HG03175 (cell line): ENCODE results near the gene HPSE2.

Experiments used
- ATAC-seq: cut with Tn5 transposase; IDR thresholded peaks from one replicate; pipeline ENCODE4 v1.9.1; 2021; ENCODE audit warnings: mild to moderate bottlenecking, moderate library complexity; ENCODE audit not compliant: unreplicated experiment

HPSE2 gene

DNA sequence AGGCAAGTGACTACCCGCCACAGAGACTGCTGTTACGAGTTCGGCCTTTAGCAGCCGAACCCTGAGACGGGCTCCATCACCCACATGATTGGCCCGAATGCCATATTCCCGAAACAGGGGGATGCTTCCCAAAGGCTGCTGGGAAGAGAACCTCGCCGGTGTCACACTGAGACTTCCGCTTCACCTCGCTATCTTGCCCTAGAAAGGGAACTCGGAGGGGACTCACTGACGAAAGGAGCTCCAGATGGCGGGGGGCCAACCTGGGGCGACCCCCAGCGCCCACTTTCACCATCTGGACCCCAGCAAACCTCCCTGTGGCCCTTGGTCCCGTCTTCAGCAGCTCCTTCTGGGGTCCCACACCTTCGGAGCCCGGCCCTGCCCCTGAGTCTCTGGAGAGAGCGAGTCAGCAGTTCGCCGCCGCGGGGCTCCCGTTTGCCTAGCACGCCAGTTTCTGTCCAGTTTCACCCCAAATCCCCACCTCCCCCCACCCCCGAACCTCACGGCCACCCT, 789.4 kb downstream of the HPSE2 start:
- peak; percentile 23 for ATAC-seq

DNA sequence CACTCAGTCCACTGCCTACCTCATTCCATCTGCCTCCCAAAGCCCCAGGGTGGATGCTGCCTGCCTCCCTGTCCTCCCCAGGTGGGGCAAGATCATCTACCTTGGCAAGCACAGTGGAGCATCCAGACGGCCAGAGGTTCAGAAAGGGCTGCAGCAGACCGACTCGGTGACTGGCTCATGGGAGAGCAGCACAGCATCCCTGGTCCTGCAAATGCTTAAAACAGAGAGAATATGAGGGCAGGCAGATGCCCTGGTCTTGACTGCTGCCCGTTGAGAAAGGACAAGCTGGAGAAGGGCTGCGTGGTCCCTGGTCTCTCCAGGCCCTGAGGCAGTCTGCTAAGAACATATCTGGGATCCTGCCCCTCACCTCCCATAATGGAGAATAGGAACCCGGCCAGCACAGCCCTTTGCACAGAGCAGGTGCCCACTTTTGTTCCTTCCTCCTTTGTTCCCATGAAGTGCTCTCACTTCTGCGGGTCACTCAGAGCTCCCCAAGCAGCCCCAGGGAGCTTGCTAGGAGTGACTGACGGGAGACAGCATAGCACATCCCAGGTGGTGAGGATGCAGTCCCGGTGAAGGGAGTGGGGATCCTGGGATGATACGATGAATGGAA, 790.3 kb downstream of the HPSE2 start:
- no peak for ATAC-seq

DNA sequence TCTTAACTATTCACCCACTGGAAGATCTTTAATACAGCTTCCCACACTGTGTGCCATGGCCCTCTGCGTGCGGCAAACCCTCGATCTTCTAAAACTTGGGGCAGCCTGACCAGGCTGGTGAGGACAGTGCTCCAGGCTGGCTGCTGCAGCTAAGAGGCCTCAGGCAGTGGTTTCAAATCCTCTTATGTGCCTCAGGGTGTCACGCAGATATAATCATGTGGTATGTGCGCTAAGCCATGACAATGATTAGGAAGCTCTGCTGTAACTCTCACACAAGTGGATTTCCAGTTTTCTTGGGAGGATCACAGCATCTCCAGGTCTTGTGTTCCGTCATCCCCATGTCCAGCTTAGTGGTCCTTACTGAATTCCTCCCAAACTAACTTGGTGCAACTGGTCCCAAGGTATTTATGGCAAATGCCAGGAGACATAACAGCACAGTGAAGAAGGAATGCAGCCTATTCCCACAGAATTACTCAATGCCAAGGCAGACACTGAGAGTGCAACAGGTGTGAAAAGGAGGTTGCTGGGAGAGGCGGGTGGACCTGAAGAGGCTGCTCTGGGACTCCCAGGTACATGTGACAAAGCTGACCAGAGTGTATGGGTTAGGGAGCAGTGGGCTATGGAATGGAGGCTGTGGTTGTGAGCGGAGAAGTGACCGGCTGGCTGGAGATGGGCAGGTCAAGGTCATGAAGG, 791.2 kb downstream of the HPSE2 start:
- peak; percentile 36 for ATAC-seq

DNA sequence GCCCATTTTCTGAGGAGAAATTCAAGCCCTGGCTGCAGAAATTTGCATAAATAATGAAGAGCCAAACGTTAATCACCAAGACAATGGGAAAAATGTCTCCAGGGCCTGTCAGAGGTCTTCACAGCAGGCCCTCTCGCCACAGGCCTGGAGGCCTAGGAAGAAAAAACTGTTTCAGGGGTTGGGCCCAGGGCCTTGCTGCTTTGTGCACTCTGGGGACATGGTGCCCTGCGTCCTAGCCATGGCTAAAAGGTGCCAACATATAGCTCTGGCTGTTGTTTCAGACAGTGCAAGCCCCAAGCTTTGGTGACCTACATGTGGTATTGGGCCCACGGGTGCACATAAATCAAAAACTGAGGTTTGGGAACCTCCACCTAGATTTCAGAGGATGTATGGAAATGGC, 796.9 kb downstream of the HPSE2 start:
- no peak for ATAC-seq

DNA sequence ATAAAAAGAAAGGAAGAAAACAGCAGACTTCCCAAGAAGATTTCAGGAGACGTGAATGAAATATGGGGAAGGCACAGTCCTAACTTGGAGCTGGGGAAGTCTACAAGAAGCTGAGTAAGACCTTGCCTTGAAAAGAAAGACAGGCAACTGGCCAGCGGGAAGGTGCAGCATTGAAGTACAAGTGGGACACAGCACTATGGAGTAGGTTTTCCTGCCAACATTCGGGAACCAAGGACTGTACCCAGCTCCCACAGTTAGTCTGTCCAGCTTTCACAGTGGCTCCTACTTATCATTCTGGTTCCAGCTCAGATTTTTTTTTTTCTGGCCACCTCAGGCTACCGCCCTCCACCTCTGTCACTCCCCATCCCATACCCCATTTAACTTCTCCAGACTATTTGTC, 798.9 kb downstream of the HPSE2 start:
- no peak for ATAC-seq

DNA sequence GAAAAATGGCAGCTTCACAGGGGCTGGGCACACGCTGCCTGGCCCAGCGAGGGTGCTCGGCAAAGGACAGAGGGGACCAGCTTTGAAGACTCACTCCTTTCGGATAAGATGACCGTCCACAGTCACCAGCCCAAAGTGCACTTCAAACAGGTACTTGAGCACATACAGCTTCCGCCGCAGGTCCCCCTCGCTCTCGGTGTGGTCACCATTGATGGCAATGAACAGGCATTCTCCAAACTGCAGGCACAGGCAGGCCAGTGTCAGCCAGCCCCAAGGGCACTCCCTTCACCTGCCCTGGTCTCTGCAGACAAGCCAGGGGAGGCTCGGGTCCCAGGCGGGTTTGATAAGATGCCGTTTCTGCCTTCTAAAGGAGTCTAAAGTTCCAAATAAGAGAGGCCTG, 800.5 kb downstream of the HPSE2 start:
- no peak for ATAC-seq

DNA sequence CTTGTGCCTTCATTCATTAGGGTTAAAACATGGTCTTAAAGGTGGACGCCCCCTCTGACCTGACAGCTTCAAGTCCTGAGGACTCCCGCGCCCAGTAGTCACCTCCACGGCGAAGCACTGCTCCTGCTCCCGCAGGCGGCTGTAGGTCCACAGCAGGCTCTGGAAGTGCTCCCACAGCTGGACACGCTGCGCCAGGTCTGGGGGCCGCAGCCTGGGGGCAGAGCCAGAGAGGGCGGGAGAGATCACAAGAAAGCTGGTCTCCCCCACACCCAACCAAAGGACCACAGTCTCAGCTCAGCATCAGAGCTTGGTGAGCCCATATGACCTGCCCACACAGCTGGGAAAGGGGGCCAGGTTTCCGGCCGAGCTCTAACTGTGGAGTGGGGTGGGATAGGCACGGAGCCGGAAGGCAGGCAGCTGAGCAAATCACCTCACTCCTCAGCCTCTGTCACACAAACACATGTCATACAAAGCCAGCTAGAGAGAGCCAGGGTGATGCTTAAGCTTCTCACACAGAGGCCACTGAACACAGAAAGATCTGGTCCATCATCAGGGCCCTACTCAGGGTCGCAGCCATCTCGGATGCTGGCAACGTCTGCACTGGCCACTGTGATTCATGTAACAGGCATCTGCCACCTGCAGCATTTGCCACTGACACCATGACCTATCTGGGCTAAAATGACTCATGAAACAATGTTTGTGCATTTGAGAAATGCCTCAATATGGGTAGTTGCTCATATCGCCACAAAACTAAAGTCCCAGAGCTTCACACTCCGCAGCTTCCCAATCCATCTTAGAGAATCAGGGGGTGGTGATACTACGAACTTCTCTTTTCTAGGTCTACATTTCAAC, 801.5 kb downstream of the HPSE2 start:
- ATAC-seq = no peak

DNA sequence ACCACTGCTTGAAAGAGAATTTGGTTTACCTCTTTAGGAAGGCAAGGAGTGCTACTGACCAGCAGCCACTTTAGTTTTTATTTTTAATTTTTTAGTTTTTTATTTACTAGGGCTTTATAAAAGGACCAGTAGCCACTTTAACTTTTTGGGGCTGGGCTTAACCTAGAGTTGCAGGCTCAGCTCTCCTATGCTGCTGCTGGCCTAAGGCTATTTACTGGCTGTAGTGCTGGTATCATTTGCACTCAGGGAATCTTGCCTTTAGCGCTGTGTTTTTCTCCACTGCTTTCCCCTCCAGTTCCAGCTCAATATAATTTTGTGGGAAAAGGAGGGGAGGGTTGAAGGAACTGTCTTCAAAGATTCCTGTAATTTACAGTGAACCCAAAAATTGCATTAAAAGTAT, 802.3 kb downstream of the HPSE2 start:
- no peak for ATAC-seq

DNA sequence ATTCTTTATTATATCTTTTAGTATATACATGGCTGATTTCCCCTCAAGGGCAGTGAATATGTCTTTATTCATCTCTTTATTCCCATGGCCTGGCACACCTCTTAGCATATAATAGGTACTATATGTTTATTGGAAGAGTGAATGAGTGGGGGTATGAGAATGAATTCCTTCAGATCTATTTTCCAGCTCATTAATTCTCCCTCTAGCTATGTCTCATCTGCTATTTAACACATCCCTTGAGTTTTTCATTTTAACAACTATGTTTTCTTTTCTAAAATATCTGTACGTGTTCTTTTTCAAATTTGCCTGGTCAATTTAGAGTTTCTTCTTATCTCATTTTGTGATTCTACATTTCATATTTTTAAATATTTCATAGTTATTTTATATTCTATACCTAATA, 803.3 kb downstream of the HPSE2 start:
- no peak for ATAC-seq

DNA sequence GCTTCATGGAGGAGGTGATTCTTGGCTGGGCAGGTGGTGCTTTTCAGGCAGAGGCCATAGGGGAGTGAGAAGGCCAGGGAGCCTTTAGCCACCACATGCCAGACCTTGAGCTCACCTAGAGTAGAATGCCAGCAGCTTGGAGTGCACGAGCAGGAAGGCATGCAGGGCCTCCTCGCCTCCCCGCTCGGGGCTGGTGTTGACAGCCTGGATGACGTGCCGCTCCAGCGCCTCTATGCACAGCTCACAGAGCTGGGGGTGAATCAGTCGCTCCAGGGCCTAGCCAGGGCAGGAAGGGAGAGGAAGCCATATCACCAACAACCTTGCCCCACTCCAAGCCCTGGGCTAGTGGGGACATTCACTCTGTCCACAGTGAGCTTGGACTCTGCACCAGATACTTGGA, 804.6 kb downstream of the HPSE2 start:
- ATAC-seq = no peak

DNA sequence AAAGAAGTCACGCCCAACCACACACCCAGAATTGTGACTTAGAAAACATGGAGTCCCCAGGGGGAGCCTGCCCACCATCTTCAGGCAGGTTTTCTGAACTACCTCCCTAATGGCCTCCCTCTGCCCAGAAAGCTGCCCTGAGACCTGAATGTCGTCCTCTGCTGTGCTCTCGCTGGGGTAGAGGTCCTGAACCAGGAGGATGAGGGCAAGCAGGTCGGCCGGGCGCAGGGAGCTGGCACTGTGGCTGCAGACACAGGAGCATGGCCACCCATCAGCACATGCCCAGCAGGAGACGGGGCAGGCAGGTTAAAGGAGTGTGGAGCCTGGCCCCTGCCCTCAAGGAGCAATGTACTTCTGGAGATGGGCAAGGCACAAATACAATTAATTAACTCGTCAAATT, 805.2 kb downstream of the HPSE2 start:
- ATAC-seq = no peak

DNA sequence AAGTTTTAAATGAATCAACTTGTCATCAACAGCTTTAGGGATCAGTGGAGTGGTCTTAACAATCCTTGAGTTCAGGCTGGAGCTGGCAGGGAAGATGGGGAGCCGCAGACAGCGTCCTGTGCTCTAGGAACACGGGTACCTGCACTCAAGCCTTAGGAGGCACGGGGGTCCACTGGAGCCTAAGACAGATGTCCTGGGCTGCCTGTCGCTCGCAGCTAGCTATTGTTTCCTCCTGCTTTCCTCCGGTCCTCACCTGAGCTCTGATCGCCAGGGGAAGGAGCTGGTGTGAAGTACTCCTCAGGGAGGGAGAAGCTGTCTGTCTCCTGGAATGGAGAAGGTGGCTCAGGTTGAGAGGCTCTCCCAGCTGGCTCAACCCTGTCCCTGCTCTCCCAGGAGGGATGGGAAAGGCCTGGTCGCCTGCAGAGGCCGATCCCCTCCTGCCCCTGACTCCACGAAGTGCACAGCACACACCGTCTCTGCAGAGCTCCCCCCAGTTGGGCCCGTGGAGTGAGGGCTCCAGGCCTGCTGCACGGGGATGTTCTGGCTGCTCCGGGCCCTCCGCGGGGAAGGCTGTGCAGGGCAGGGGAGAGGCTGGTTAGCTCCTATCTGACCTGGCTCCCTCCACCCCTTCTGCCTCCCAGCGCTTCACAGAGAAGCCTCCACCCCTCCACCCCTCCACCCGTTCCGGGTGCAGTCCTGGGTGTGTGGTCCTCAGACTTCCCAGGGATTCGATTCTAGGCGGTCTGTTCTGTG, 806.2 kb downstream of the HPSE2 start:
- ATAC-seq = no peak

DNA sequence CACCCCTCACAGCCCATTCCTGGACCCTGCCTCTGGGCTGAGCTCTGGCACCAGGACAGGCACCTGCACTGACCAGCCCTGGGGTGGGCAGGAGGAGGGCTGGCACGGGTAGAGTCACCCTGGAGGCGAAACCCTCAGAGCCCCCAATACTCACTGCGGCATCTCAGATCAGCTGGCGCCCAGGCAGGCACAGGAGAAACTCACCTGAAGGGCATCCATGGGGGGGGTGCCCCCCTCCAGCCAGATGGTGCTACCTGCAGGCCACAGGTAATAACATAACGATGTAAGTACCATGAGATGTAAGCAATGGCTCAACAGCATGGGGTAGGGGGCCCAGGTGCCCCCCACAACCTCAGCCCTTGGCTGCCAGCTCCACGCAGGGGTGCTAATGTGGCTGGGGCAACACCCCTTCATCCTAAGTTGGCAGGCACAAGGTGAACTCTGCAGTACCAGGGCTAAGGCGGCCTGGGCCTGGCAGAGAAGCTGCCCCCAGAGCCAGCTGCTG, 808.6 kb downstream of the HPSE2 start:
- ATAC-seq = no peak

DNA sequence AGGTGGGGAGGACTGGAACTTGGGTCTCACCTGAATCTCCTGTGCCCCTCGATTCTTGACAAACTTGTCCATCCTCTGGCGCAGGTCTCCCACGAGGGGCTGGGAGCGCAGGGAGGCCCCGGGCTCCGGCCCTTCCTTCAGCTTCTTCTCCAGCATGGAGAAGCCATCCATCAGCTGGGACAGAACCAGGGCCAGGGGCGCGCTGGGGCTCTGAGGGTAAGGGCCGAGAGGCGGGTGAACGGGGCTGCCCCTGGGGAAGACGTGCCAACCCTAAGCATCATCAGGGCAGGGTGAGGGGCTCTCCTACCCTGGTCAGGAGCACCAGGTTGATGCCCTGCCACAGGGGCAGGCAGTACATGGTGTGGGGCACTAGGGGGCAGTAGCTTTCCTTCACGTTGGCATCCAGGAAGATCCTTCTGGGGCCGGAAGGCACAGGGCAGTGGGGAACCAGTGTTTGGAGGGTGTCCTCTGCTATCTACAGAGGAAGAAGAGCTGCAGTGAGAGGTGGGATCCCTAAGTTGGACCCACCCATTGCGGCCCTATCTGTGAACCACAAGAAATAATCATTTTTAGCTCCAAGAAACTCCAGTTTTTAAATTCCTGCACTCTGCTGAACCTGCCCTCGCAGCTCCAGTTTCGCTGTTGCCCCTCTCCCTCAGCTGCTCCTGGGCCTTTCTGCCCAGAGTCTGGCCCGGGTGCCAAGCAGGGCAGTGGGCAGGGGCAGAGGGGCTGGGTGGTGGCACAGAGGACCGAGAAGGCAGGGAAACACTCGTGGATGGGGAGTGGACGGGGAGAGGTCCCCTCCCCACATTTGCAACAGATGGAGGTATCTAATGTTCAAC, 809.9 kb downstream of the HPSE2 start:
- no peak for ATAC-seq

DNA sequence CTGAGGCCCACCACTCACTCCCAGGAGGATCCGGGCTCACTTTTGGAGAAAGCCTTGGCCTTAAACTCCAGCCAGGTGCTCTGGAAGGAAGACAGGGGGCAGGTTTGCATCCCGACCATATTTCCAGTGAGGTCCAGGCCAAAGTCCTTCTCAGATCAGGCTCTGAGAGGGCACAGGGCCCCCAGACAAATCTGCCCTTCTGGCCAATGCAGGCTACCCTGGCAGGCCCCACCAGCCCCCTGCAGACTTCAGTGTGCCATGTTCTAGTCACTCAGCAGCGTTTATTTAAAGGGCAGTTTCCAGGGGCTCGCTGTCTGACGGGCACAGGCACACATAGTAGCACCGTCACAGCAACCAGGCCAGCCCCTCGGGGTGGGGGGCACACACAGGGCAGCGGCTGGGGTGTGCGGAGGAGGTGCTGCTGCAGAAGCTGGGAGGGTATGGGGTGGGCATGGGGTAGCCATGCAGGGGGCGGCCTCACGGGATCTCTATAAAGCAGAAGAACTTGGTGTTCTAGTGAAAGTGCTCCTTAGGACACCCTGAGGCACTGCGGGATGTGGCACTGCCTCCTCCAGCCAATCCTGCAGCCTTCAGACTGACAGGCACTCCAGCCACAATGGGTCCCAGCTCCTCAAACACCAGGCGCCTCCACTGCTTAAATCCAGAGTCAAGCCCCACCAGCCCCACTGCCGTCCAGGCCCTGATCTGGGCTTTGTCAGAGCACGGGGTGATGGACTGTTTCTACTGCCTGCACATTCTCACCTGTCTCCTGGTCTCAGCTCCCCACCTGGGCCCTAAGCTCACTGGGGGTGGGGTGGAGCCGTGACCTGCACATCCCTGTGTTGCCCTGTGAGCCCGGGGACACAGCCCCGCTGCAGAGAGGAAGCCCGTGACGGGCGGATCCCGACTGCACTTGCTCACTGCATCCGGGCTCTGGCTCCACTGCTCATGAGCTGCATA, 811.1 kb downstream of the HPSE2 start:
- ATAC-seq = no peak

DNA sequence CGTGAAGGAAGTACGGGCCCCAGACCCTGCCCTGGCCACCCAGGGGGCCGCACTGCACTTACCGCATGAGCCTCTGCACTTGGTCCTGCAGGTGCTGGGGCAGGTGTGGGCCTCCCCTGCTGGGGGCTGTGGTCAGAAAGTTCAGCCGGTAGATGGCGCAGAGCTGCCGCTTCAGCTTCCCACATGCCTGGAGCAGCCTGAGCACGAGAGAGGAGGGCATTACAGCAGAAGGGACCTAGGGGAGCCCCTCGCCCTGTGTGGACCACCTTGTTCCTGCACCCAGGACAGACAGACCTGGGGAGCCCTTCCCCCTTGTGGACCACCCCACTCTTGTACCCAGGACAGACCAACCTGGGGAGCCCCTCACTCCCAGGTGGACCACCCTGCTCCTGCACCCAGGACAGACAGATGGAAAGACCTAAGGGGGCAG, 811.9 kb downstream of the HPSE2 start:
- no peak for ATAC-seq

DNA sequence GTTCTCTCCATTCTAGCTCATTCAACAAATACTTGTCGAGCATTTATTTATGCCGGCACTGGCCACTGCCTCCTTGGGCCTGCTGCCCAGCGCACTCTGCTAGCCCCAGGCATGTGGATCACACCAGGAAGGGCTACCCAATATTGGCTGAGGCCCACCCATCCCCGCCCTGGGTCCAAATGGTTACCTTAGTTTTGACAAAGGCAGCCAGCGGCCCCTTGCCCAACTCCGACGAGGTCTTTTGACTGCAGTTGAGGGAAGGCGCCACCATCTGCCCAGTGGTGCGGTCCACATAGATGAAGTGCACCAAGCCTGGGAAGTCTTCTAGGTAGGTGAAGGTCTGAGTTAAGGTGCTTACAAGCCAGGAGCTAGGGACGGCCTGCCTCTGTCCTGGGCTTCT, 813.5 kb downstream of the HPSE2 start:
- no peak for ATAC-seq

DNA sequence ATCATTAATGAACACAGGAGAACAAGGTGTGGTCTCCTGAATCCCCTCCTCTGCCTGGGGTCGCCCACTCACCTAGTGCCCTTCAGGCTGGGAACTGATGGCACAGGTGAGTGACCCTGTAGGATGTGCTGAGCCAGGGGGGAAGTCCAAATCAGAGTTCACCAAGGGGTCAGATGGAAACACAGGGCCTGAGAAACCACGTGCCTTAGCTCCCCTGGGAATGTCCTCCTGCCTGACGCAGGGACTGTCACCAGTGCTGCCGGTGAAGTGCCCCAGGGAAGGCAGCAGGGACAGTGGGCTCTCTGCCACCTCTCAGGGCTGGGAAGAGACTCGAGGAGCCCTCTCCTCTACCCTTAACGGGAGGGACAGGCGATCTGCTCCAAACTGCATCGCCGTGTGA, 814.9 kb downstream of the HPSE2 start:
- no peak for ATAC-seq
